Stimulated activated CD8-positive, alpha-beta memory T cell treated with anti-CD3 and anti-CD28 coated beads, Interleukin-7, amount 100 ng/mL, for 48 hours (primary cell): ENCODE data around the gene PGRMC1.
"Not testable (repeated sequence)": the region's sequence is repeated elsewhere in the genome, so short reads cannot be mapped to it uniquely, and the experiment has no call there.

Experiments
- DNase-seq, 2 donors: peaks; one replicate each; pipeline ENCODE4 v3.0.0-alpha.2; 2020; ENCODE audit warnings: low read depth in 1 of 2; ENCODE audit errors: extremely low read depth in 1 of 2

The PGRMC1 gene

DNA sequence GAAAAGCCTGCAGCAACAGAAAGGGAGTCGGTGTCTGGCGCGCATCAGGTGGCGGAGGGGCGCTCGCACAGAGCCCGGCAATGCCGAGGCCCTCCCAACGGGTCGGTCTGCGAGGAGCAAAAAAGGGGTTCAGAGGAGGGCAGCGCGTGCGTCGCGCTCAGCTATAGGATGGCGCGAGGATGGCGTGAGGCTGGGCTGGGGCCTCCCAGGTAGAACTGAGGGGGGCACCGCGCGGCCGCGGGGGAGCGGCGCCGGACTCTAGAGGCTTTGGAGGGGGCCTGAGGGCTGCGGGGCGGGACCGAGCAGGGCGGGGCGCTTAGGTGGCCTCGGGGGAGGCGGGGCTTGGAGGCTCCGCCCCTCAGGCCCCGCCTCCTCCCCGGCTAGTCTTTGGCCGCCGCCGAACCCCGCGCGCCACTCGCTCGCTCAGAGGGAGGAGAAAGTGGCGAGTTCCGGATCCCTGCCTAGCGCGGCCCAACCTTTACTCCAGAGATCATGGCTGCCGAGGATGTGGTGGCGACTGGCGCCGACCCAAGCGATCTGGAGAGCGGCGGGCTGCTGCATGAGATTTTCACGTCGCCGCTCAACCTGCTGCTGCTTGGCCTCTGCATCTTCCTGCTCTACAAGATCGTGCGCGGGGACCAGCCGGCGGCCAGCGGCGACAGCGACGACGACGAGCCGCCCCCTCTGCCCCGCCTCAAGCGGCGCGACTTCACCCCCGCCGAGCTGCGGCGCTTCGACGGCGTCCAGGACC is at the start of gene PGRMC1:
TSS of gene PGRMC1 (plus strand) at position 414 of the 751 bp plus-strand sequence. CDS start at position 493, 79 bp downstream.
- peak; percentile 48 to 53 for DNase-seq

DNA sequence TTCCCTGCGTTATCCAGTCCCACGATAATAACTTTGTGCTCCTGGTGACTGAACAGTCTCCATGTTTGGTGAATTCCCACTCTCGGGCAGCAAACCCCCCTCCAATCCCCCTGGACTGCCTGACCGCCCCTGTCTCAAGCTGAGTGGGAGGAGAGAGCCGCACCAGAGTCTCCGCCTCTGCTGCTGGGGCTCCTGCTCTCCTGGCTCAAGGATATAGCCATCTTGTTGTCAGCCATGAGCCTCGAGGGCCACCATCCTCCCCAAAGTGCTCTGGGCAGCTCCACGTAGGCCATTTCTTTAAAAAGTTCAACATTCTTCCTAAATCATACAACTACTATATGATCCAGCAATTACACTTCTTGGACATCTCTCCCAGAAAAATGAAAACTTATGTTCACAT is 49.3 kb upstream of the PGRMC1 start:
- DNase-seq, result no peak

DNA sequence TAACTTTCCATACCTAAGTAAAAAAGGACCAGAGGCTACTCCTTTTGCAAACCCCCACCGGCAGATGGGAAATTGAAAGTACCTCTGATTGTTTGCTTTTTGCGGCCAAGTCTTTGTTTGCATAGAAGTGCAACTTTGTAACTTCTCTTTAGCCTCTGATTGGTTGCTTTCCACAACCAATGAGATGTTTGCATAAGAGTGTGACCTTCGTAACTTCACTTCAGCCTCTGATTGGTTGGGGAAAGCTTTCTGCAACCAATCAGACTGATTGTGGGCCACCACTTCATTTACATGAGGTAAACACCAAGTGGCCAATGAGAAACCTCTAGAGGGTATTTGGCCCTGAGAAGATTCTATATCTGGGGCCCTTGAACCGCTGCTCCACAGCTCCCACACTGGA is 48.8 kb upstream of the PGRMC1 start:
- no peak for DNase-seq

DNA sequence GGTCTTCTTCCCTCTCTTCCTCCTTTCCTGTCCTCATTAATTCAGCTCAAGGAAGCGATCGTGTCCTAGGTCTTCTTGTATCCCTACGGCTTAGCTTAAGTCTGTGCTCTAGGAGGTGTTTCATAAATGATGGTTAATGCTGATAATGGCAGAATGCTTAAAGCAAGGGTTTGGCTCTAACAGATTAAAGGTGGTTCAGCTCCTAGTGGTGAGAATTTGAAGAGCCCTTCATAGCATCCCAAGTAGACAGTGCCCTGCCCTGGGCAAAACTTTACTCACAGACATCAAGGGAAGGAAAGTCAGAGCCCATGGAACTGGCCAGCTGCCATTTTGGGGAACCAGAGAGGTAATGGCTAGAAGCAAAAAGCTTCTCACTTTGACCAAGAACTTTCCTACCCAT is 47.0 kb upstream of the PGRMC1 start:
- no peak for DNase-seq

DNA sequence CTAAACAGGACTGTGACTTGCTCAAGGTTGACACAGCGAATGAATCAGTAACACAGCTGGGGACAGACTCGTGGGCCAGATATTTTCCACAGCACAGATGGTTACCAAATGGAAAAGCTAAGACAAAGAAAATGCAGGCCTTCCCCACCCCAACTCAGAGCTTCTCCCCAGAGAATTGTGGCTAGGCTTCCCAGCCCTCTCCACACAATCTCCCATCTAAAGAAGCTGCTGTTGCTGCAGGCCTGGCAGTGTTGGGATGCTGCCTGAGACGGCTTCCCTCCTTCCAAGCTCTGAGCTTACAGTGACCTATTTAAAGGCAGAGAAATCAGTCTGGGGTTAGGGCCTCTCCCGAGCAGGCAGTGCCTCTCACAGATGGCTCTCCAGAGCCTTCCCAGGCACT is 46.5 kb upstream of the PGRMC1 start:
- DNase-seq, result no peak

DNA sequence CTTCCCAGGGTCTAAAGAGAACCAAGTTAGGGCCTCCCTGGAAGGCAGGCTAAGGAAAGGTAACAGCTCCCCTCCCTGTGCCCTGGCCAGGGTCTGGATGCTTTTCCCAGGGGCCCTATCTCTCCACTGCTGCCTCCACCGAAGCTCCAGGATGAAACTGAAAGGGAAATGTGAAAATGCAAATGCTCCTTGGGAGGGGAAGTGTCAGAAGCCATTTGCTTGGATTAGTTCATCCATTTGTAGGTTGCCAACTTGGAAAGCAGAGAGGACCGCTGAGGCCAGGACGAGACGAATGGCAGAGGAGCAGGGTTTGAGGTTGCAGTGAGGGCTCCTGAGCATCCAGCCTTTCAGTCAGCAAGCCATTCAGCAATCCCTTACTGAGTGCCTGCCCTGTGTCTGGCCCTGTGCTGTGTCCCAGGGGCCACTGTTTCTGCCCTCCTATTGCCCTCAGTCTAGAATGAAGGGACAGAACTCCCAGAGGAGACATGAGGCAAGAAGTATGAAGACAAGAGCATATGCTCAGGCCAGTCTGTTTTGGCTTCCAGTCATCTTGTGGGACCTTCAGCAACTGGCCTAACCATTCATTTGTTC is 45.9 kb upstream of the PGRMC1 start:
- DNase-seq, result no peak

DNA sequence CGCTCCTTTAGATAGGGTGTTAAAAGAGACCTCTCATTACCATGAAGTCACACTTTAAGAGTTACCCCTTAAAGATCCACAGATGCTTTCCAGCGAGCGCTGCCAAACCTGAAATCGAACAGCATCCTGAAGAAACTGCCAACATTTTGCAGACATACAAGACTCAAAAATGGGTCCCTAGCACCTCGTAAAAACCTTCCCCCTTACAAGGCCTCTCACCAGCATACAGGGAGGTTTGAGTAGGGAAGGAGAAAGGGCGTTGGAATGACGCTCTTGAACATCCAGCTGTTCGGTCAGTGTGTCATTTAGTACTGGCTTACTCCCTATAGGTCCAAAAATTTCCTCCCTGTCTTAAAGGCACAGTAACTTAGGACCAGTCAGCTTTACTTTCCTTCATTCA is 45.3 kb upstream of the PGRMC1 start:
- no peak for DNase-seq

DNA sequence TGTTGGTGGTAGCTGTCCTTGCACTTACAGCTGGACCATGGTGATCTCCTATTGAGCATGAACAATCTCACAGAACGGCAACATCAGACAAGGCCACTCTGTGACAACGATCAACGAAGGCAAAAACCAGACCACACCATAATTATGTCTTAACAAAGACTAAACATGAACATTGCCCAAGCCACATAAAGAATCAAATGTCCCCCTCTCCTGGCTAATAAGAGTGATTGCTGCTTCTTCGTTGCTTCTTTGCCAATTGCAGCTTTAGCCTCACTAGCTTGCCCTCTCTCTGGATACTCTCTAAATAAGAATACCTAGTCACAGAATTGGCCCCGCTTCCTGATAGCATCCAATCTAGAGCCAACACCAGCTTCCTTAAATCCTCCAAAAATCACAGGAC is 41.5 kb upstream of the PGRMC1 start:
- DNase-seq, result no peak

DNA sequence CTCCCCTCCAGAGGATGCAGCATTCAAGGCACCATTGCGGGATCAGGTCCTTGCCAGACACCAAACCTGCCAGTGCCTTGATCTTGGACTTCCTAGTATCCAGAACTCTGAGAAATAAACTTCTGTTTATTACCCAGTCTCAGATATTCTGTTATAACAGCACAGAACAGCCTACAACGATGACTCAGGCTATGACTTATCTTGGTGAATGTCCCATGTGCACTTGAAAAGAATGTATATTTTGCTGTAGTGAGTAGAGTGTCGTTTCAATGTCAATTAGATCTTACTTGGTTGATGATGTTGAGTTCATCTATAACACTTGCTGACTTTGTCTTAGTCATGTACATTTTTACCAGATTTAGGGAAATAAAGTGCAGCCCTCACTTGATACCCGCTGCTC is 34.5 kb upstream of the PGRMC1 start:
- DNase-seq, result no peak

DNA sequence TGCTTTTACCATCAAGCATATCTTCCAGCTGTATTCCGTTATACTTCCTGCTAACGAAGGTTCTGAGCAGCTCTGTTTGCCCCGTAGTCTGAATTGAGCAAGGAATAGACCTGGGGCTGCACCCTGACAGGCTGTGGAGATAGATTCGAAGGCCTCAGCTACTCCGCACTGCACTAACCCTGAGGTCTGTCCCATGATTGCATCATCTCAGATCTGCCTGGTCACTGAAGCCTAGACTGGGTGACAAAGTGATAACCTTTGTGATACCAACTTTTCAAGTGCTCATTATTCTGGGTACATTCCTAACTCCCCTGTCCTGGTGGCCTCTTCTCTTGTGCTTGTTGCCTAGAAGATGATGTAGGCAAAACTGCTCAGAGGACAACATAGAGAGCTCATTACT is 29.9 kb upstream of the PGRMC1 start:
- no peak for DNase-seq

DNA sequence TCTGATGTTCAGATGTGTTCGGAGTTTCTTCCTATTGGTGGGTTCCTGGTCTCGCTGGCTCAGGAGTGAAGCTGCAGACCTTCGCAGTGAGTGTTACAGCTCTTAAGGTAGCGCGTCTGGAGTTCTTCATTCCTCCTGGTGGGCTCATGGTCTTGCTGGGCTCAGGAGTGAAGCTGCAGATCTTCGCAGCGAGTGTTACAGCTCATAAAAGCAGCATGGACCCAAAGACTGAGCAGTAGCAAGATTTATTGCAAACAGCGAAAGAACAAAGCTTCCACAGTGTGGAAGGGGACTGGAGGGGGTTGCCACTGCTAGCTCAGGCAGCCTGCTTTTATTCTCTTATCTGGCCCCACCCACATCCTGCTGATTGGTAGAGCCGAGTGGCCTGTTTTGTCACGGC is 28.6 kb upstream of the PGRMC1 start:
- not testable (repeated sequence) for DNase-seq

DNA sequence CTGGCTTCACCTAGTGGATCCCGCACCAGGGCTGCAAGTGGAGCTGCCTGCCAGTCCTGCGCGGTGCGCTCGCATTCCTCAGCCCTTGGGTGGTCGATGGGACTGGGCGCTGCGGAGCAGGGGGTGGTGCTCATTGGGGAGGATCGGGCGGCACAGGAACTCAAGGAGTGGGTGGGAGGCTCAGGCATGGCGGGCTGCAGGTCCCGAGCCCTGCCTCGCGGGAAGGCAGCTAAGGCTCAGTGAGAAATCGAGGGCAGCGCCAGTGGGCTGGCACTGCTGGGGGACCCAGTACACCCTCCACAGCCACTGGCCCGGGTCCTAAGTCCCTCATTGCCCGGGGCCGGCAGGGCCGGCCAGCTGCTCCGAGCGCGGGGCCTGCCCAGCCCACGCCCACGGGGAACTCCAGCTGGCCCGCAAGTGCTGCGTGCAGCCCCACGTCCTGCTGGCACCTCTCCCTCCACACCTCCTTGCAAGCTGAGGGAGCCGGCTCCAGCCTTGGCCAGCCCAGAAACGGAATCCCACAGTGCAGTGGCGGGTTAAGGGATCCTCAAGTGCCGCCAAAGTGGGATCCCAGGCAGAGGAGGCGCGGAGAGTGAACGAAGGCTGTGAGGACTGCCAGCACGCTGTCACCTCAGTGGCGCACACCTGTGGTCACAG is 27.6 kb upstream of the PGRMC1 start:
- DNase-seq, result no peak

DNA sequence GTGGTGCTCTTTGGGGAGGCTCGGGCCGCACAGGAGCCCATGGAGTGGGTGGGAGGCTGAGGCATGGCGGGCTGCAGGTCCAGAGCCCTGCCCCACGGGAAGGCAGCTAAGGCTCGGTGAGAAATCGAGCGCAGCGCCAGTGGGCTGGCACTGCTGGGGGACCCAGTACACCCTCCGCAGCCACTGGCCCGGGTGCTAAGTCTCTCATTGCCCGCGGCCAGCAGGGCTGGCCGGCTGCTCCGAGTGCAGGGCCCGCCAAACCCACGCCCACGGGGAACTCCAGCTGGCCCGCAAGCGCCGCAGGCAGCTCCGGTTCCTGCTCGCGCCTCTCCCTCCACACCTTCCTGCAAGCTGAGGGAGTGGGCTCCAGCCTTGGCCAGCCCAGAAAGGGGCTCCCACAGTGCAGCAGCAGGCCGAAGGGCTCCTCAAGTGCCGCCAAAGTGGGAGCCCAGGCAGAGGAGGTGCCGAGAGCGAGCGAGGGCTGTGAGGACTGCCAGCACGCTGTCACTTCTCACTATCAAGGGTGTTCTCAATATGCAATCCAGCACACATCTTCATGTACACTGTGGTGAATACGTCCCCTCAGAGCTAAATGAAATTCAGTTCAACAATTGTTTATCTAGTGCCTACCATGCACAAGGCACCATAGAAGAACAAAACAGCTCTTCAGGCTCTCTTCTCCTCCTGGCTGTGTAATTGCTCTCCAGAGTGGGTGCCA is 25.0 kb upstream of the PGRMC1 start:
- not testable (repeated sequence) for DNase-seq

DNA sequence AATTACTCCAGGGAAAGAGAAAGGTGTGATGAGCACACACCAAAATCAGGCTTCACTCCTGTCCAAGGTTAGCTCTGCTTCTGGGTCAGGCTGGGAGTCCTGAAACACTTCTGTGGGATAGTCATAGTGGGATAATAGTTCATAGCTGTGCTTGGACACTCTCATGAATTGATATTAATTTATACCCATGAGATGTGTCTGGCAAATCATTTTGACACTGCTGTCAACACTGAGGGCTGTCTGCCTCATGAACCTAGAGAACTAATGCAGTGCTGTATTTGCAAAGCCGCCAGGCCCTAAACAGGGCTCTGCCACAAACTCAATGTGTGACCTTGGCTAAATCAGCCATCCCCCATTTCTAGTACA is 24.5 kb upstream of the PGRMC1 start:
- no peak for DNase-seq

DNA sequence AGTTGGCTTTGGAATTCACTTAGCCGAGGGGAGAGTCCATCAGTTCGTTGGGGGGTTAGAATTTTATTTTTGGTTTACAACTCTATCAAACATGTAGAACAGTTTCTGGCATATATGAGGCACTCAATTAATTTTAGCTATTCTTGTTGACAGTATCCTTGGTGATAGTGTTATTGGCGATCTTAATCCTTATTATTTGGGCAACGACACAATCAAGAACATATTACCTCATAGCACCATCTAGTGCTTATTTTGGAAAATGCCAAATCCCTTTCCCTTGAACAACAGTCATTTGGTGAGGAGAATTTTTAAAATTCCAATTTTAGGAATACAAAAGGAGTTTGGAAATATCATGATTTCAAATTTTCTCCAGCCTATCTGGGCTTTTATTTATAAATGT is 17.9 kb upstream of the PGRMC1 start:
- DNase-seq, result no peak

DNA sequence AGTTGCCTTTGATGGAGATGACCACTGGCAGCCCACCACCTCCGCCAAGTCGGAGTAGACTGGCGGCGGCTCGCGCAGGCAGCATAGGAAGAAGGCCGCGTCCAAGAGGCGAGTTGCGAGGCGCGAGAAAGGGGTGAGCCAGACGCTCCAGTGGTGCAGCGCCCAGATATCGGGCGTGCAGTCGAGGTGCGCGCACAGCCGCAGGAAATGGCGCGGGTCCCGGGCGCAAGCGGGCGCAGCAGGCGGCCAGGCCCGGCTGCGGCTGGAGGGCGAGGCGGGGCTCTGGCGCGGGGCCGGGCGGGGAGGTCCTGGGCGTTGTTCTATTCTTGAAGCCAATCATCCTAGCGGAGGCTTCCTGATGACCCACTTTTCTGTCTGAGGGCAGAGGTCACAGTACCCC is 13.2 kb upstream of the PGRMC1 start:
- no peak for DNase-seq

DNA sequence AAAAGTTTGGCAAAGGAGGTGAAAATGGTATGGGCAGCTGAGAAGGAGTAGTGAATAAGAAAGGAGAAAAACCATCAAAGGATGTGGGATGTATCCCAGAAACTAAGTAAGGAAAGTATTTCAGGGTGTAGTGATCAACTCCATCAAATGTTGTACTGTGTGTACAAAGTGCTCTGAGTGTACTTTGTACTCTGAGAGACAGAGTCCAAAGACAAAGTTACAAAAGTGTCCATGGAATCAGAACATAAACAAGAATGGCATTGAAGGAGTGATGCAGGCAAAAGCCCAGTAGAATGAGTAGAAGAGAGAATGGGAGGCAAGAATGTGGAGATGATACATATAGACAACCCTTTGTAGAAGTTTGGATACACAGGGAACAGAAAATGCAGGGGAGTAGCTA is 12.3 kb upstream of the PGRMC1 start:
- no peak for DNase-seq

DNA sequence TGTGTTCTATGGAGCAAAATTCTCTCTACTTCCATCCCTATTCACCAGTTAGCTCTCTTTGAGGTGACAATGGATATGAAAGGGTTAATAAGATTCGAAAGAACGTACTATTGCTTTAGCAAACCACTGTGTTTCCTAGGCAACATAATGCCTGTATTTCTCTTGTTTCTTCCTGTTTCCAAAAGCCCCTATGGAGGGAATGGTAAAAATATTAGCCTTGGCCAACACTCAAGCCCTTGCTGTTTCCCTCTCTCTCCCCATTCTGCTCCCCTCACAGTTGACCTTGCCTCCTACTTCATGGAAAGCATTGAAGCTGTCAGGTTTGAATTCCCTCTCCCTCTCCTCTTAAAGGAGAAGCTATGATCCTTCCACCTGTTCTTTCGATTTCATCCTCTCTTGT is 9.6 kb upstream of the PGRMC1 start:
- DNase-seq, result no peak

DNA sequence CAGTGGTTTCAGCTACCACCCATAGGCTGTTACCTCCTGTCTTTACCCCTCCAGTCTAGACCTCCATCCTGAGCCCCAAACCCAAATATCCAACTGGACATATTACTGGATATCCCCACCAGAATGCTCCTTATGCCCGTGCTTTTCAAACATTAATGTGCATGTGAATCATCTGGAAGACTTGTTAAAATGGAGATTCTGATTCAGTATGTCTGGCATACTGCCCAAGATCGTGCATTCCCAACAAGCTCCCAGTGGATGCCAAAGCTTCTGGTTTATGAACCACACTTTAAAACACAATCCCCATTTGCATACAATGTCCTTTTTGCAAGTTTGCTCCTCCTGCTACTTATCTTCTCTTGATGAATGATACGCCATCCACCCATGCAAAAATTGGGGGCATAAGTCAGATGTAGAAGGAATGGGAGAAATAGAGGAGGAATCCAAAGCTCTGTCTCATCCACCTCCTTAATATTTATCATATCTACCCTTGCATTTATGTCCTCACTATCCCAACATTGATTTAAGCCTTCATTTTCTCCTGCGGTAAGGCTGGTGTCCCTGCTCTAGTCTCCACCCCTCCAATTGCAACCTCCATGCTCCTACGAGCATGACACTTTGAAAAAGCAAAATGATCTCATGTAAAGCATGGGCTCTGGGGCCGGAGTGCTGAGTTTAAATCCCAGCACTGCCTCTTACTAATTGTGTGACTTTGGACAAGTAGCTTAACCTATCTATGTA is 7.4 kb upstream of the PGRMC1 start:
- DNase-seq, result no peak

DNA sequence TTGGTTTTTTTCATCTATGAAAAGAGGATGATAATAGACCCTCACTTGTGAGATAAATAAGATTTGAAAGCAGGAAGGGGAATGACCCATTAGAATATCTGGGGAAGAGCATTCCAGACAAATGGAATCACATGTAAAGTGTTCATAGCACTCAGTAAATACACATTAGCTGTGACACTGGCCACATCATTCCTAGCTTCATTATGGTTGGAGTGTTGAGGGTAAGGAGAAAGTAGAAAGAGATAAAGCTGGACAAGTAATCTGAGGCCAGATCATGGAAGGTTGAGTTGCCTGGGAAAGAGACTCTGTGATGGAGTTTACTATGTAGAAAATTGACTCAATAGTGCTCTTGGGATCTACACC is 6.9 kb upstream of the PGRMC1 start:
- no peak for DNase-seq

DNA sequence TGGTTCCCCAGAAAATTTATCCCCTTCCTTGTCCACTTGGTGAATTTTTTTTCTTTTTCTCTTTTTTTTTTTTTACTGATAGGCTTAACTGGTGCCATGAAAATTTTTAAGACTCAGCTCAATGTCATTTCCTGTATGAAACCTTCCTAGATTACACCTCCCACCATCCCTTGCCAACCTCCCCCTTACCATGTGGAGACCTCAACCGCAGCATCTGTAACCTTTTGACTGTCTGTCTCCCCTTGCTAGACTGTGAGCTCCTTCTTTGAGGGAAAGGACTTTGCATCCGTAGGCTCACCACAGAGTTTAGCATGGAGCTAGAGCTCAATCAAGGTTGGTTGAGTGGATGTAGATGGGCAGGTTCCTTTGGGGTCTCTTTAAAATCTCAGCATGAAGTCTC is 5.2 kb upstream of the PGRMC1 start:
- DNase-seq, result no peak
